SU-DHL-6 (cell line): Measurements from ENCODE around the gene AKAP12.

Experiments
- H2AFZ ChIP-seq: fragments of 200-600 bp; sonication (generic); 2 replicates; pipeline ENCODE4 v1.6.1; 2014; ENCODE audit warnings: low read depth, mild to moderate bottlenecking, moderate library complexity, mixed read lengths, antibody characterized with exemption, low read length; ENCODE audit not compliant: severe bottlenecking
- H3F3A ChIP-seq: fragments of 200-600 bp; shearing (Covaris generic); 2 replicates; pipeline ENCODE4 v1.6.0; 2016; ENCODE audit warnings: antibody characterized with exemption, mild to moderate bottlenecking; ENCODE audit not compliant: insufficient read depth
- H3K27ac ChIP-seq: fragments of 200-600 bp; sonication (generic); 2 replicates; pipeline ENCODE4 v1.5.1; 2016; ENCODE audit warnings: low read depth, mild to moderate bottlenecking, low read length, moderate library complexity, mixed read lengths
- H3K27me3 ChIP-seq: fragments of 200-600 bp; sonication (generic), shearing (Covaris generic); 2 replicates; pipeline ENCODE4 v1.6.0; 2014; ENCODE audit warnings: mild to moderate bottlenecking, low read length
- H3K36me3 ChIP-seq: fragments of 200-600 bp; sonication (generic); 2 replicates; pipeline ENCODE4 v1.6.1; 2014; ENCODE audit warnings: mild to moderate bottlenecking, low read length, mixed read lengths
- H3K4me2 ChIP-seq: fragments of 300-600, 200-600 bp; shearing (Covaris generic), sonication (generic); 2 replicates; pipeline ENCODE4 v1.6.0; 2014; ENCODE audit warnings: low read length, low read depth, mild to moderate bottlenecking; ENCODE audit not compliant: poor library complexity, severe bottlenecking
- H3K4me3 ChIP-seq: fragments of 200-600 bp; sonication (generic); 2 replicates; pipeline ENCODE4 v1.5.1; 2014; ENCODE audit warnings: antibody characterized with exemption, low read length, mild to moderate bottlenecking, mixed read lengths; ENCODE audit not compliant: insufficient read depth, poor library complexity, severe bottlenecking
- H3K79me2 ChIP-seq: fragments of 200-600 bp; sonication (generic); 2 replicates; pipeline ENCODE4 v1.6.1; 2014; ENCODE audit warnings: mild to moderate bottlenecking, low read length, moderate library complexity; ENCODE audit not compliant: insufficient read depth
- H3K9ac ChIP-seq: fragments of 200-600 bp; sonication (generic); 2 replicates; pipeline ENCODE4 v1.7.0; 2014; ENCODE audit warnings: mild to moderate bottlenecking, low read length
- H3K9me2 ChIP-seq: fragments of 200-600 bp; sonication (generic); replicated peaks from 2 replicates; pipeline ENCODE4 v1.6.1; 2014; ENCODE audit warnings: low read length; ENCODE audit not compliant: insufficient read depth
- H3K9me3 ChIP-seq: fragments of 200-600 bp; sonication (generic); 2 replicates; pipeline ENCODE4 v1.6.1; 2014; ENCODE audit warnings: low read length, mixed read lengths; ENCODE audit not compliant: insufficient read depth
- H4K20me1 ChIP-seq: fragments of 200-600 bp; sonication (generic); 2 replicates; pipeline ENCODE4 v1.6.1; 2014; ENCODE audit warnings: low read depth, mild to moderate bottlenecking, antibody characterized with exemption, low read length, moderate library complexity, mixed read lengths
- CTCF ChIP-seq: fragments of 200-600 bp; sonication (generic); IDR thresholded peaks from one replicate; pipeline ENCODE4 v1.5.1; 2017; ENCODE audit warnings: antibody characterized with exemption, mild to moderate bottlenecking, low read length, moderate library complexity; ENCODE audit not compliant: insufficient read depth, poor library complexity, severe bottlenecking
- EZH2phosphoT487 ChIP-seq: fragments of 200-600 bp; sonication (generic), shearing (Covaris generic); conservative IDR thresholded peaks from 2 replicates; pipeline ENCODE4 v1.6.1; 2018; ENCODE audit warnings: mild to moderate bottlenecking, antibody characterized with exemption, low read length, moderate library complexity, mixed read lengths

Gene AKAP12

GRCh38 chr6:151294561-151295101 is 54.9 kb downstream of the AKAP12 start:
- Histone ChIP-seq H3F3A (no peaks in the 10 kb centered on the region), H3K79me2 (no peaks in the 10 kb centered on the region), H4K20me1 (no peaks in the 10 kb centered on the region)

GRCh38 chr6:151297886-151298285 is 58.1 kb downstream of the AKAP12 start:
- no peaks in the 10 kb centered on the region for H3K79me2 ChIP-seq
- no peaks in the 10 kb centered on the region for H4K20me1 ChIP-seq

More at GRCh38 chr6:151294561-151295101, 54.9 kb downstream of the AKAP12 start:
- Histone ChIP-seq H3K4me3 (no peak overlapping the region), H3K27me3 (no peaks in the 10 kb centered on the region), H3K9me2 (no peaks in the 10 kb centered on the region), H3K9me3 (no peaks in the 10 kb centered on the region), H3K9ac (no peak overlapping the region), H3K4me2 (no peak overlapping the region), H2AFZ (no peak overlapping the region), H3K27ac (no peak overlapping the region), H3K36me3 (no peaks in the 10 kb centered on the region)
- no peak for TF ChIP-seq CTCF
- no peak for TF ChIP-seq EZH2phosphoT487

GRCh38 chr6:151299011-151299410 is 59.2 kb downstream of the AKAP12 start:
- no peaks in the 10 kb centered on the region for H3K79me2 ChIP-seq

More at GRCh38 chr6:151297886-151298285, 58.1 kb downstream of the AKAP12 start:
- Histone ChIP-seq H3K27me3 (no peaks in the 10 kb centered on the region), H3K9me3 (no peaks in the 10 kb centered on the region), H2AFZ (no peak overlapping the region), H3K4me3 (no peak overlapping the region), H3K36me3 (no peaks in the 10 kb centered on the region), H3K9ac (no peak overlapping the region), H3K4me2 (no peak overlapping the region), H3F3A (no peaks in the 10 kb centered on the region), H3K9me2 (no peaks in the 10 kb centered on the region), H3K27ac (no peak overlapping the region)
- no peak for TF ChIP-seq CTCF
- TF ChIP-seq EZH2phosphoT487: no peak

More at GRCh38 chr6:151299011-151299410, 59.2 kb downstream of the AKAP12 start:
- TF ChIP-seq EZH2phosphoT487: no peak
- TF ChIP-seq CTCF: no peak
- Histone ChIP-seq H3K27ac (no peak overlapping the region), H3K9me2 (no peaks in the 10 kb centered on the region), H3K4me2 (no peak overlapping the region), H4K20me1 (no peaks in the 10 kb centered on the region), H3K9ac (no peak overlapping the region), H3K27me3 (no peaks in the 10 kb centered on the region), H3K4me3 (no peak overlapping the region), H3F3A (no peaks in the 10 kb centered on the region), H3K9me3 (no peaks in the 10 kb centered on the region), H3K36me3 (no peaks in the 10 kb centered on the region), H2AFZ (no peak overlapping the region)
